ENCODE results near the gene ZNF789.

GRCh38 chr7:99453105-99453504 lies 19.6 kb upstream of the ZNF789 start:
- TF ChIP-seq MZF1 (CRISPR knock-in tag; IDR thresholded peaks at IDR 0.05; ENCODE audit: borderline replicate concordance) = no peak
- TF ChIP-seq IRF2 (CRISPR knock-in tag; IDR thresholded peaks at IDR 0.05) = no peak
- no peak for TF ChIP-seq SIN3A (IDR thresholded peaks at IDR 0.05; ENCODE audit: borderline replicate concordance, low read depth, low read length)
- no peak for TF ChIP-seq SMAD1 (CRISPR knock-in tag; IDR thresholded peaks at IDR 0.05; ENCODE audit: borderline replicate concordance, low read depth)
- TF ChIP-seq, protein P1, sequence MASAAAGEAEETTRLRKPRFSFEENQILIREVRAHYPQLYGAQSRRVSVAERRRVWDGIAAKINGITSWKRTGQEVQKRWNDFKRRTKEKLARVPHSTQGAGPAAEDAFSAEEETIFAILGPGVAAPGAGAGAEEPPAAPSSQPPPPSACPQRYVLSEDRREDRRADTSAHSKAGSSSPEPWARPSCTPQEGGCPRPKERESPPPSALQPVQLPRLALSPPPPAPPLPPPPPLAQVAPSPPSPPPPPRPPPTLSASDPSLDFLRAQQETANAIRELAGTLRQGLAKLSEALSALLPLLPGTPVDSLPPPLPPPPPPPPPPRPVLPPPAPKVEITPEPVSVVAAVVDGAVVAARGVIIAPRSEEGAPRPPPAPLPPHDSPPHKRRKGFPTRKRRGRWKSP (CRISPR knock-in tag; IDR thresholded peaks at IDR 0.05) = no peak
- TF ChIP-seq BCLAF1 (IDR thresholded peaks at IDR 0.05) = no peak
- TF ChIP-seq GPN1 (CRISPR knock-in tag; IDR thresholded peaks at IDR 0.05; ENCODE audit: borderline replicate concordance) = no peak

Measured in HepG2 (cell line).